ENCODE results near the gene OR51E2.

DNA sequence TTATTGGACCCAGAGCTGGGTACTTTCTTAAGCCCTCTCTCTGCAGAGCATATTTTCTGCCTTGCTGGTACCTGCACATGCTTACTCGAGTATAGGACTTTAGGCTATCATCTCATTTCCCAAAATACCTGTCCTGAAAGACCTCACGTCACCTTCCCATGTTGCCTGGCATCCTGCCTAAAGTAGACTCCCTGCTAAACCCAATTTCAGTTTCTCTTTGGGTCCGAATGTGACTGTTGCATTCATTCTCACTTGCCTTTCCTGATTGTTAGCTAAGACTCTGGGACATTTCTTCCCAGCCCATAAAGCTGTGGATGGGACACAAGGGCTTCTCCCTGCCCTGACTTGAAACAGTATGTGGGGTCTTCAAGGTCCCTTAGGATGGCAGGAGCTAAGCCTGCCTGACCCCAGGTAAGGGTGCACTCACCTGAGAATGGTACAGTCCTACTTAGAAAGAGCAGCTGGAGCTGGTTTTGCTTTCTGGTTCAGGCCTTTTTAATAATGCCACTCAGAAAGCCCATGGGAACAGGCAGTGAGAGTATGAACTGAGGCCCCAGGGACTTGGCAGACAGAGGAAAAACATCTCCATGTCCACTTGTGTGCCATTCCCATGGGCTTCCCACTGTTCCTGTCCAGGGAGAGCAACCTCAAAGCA lies 12.9 kb downstream of the OR51E2 start:
- TF ChIP-seq, protein P1, sequence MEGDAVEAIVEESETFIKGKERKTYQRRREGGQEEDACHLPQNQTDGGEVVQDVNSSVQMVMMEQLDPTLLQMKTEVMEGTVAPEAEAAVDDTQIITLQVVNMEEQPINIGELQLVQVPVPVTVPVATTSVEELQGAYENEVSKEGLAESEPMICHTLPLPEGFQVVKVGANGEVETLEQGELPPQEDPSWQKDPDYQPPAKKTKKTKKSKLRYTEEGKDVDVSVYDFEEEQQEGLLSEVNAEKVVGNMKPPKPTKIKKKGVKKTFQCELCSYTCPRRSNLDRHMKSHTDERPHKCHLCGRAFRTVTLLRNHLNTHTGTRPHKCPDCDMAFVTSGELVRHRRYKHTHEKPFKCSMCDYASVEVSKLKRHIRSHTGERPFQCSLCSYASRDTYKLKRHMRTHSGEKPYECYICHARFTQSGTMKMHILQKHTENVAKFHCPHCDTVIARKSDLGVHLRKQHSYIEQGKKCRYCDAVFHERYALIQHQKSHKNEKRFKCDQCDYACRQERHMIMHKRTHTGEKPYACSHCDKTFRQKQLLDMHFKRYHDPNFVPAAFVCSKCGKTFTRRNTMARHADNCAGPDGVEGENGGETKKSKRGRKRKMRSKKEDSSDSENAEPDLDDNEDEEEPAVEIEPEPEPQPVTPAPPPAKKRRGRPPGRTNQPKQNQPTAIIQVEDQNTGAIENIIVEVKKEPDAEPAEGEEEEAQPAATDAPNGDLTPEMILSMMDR (IDR thresholded peaks at IDR 0.05; ENCODE audit: poor library complexity) = no peak
- no peak for TF ChIP-seq EZH2 (IDR thresholded peaks at IDR 0.05; ENCODE audit: borderline replicate concordance)
- TF ChIP-seq EZH2phosphoT487 (IDR thresholded peaks at IDR 0.05; ENCODE audit: low read depth, severe bottlenecking, unreplicated experiment) = no peak
